ENCODE results near the gene NSF. TPM values are rescaled to one million over a fixed set of nuclear protein-coding genes. Genes with fewer than 3 reads are reported as not detected.

NSF gene
- total RNA-seq, 2 experiments from 2014 or later: 17.7 to 19.1 TPM

DNA sequence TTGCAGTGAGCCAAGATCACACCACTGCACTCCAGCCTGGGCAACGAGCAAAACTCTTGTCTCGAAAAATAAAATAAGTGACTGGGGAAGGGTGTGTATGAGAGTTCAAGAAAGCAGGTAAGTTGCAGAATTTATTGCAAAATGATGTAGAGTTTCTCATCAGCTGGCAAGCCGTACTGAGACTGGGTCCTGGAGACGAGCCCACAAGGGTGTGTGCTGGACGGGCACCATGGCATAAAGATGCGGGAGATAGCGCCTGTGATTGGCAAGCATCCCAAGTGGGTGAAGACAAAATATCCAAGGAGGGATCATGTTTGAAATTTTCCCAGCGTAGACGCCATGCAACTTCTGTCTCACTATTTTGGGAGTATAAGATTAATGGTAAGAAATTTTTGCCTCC lies 168.7 kb downstream of the NSF start:
- Mint-ChIP-seq H3K36me3 (ENCODE audit: low read depth) (peaks cover 40% of the 10 kb centered on the region), H3K27ac (no peak overlapping the region)

DNA sequence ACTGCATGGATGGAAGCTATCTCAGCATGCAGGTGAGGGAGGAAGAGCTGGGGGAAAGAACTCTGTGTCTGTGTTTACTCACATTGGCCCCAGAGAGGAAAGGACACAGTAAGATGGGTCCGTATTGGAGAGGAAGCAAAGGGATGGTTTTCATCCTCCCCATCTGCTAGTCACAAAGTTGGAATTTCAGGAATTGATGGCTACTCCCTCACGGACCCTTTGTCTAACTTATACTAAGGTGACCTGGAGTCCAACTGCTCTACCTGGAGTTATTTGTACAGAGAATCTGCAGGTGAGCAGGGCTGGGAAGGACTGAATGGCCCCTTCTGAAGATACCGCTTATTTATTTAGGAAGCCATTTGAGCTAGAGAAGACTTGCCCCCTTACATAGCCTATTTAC lies 172.9 kb downstream of the NSF start:
- H3K36me3 ChIP-seq (ENCODE audit: insufficient read depth, low read length): no peaks in the 10 kb centered on the region
- H3K9me3 ChIP-seq (ENCODE audit: control insufficient read depth in 1 of 2, insufficient read depth in 1 of 2, low read length in 2 of 2): no peaks in the 10 kb centered on the region
- intact Hi-C loops (cut with DNase I, micrococcal nuclease): no loop called here
- Mint-ChIP-seq H3K27ac (no peak overlapping the region), H3K27me3 (no peaks in the 10 kb centered on the region), H3K36me3 (ENCODE audit: low read depth) (peaks cover 9% of the 10 kb centered on the region), H3K9me3 (no peaks in the 10 kb centered on the region), H3K4me1 (ENCODE audit: low read depth) (no peaks in the 10 kb centered on the region), H3K4me3 (no peak overlapping the region)
- POLR2A ChIA-PET: no interaction called here
- H3K4me1 ChIP-seq (ENCODE audit: insufficient read depth, low read length): no peaks in the 10 kb centered on the region
- DNase-seq (no peak), ATAC-seq (ENCODE audit: poor library complexity) (no peak)
- TF ChIP-seq, protein P1, sequence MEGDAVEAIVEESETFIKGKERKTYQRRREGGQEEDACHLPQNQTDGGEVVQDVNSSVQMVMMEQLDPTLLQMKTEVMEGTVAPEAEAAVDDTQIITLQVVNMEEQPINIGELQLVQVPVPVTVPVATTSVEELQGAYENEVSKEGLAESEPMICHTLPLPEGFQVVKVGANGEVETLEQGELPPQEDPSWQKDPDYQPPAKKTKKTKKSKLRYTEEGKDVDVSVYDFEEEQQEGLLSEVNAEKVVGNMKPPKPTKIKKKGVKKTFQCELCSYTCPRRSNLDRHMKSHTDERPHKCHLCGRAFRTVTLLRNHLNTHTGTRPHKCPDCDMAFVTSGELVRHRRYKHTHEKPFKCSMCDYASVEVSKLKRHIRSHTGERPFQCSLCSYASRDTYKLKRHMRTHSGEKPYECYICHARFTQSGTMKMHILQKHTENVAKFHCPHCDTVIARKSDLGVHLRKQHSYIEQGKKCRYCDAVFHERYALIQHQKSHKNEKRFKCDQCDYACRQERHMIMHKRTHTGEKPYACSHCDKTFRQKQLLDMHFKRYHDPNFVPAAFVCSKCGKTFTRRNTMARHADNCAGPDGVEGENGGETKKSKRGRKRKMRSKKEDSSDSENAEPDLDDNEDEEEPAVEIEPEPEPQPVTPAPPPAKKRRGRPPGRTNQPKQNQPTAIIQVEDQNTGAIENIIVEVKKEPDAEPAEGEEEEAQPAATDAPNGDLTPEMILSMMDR (IDR thresholded peaks at IDR 0.05): no peak
- H3K27ac ChIP-seq (ENCODE audit: low read depth in 1 of 2, low read length in 2 of 2): no peak overlapping the region
- H3K27me3 ChIP-seq (ENCODE audit: control insufficient read depth in 1 of 2, insufficient read depth in 2 of 2, low read length in 2 of 2): no peaks in the 10 kb centered on the region
- no peak overlapping the region for H3K4me3 ChIP-seq (ENCODE audit: low read length)
- CTCF ChIA-PET: no interaction called here

More for the DNA sequence above, 168.7 kb downstream of the NSF start:
- Mint-ChIP-seq H3K9me3 (no peaks in the 10 kb centered on the region), H3K4me3 (no peak overlapping the region), H3K27me3 (no peaks in the 10 kb centered on the region), H3K4me1 (ENCODE audit: low read depth) (no peaks in the 10 kb centered on the region)
- Histone ChIP-seq H3K27ac (ENCODE audit: low read depth in 1 of 2, low read length in 2 of 2) (no peak overlapping the region), H3K9me3 (ENCODE audit: control insufficient read depth in 1 of 2, insufficient read depth in 1 of 2, low read length in 2 of 2) (no peaks in the 10 kb centered on the region), H3K36me3 (ENCODE audit: insufficient read depth, low read length) (peaks cover 34% of the 10 kb centered on the region), H3K4me3 (ENCODE audit: low read length) (no peak overlapping the region), H3K27me3 (ENCODE audit: control insufficient read depth in 1 of 2, insufficient read depth in 2 of 2, low read length in 2 of 2) (no peaks in the 10 kb centered on the region), H3K4me1 (ENCODE audit: insufficient read depth, low read length) (no peaks in the 10 kb centered on the region)
- intact Hi-C loops (cut with DNase I, micrococcal nuclease): no loop called here
- CTCF ChIA-PET: no interaction called here
- no peak for ATAC-seq (ENCODE audit: poor library complexity)
- POLR2A ChIA-PET: no interaction called here
- DNase-seq: no peak
- TF ChIP-seq, protein P1 (IDR thresholded peaks at IDR 0.05): no peak

DNA sequence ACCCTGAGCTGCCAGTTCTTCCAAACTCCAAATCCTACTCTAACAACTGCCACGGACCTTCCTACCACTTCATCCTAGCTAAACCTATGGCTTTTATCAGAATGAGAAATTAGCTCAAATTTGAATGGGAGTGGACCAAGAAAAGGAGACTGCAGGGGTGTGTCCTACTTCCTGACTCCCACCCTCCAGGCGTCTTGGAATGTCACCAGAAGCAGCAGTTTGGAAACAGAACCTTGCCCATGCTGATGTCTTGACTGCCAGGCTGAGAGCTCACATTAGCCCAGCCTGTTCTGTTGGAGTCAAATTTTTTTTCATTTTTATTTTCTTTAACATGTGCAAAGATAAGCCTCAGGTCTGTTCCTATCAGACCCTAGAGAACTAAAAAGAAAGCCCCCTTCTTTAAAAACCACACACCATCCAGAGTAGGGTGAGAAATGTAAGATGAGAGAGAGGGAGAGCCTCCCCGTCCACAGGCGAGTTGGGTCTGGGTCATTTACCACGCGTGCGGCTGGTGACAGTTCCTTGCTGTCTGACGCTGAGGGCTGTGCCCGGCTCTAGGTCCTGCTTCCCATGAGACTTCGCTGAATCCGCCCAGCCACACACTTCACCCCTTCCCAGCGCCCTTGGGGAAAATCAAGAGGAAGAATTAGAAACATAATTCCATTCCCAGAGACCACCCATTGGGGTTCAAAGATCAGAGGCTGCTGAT lies 173.7 kb downstream of the NSF start:
- Mint-ChIP-seq H3K4me1 (ENCODE audit: low read depth) (no peaks in the 10 kb centered on the region), H3K9me3 (no peaks in the 10 kb centered on the region), H3K4me3 (no peak overlapping the region), H3K27me3 (peaks cover under 1% of the 10 kb centered on the region), H3K36me3 (ENCODE audit: low read depth) (peaks cover 7% of the 10 kb centered on the region), H3K27ac (no peak overlapping the region)
- DNase-seq (no peak), ATAC-seq (ENCODE audit: poor library complexity) (no peak)
- Histone ChIP-seq H3K27ac (ENCODE audit: low read depth in 1 of 2, low read length in 2 of 2) (no peak overlapping the region), H3K27me3 (ENCODE audit: control insufficient read depth in 1 of 2, insufficient read depth in 2 of 2, low read length in 2 of 2) (no peaks in the 10 kb centered on the region), H3K9me3 (ENCODE audit: control insufficient read depth in 1 of 2, insufficient read depth in 1 of 2, low read length in 2 of 2) (no peaks in the 10 kb centered on the region), H3K4me1 (ENCODE audit: insufficient read depth, low read length) (no peaks in the 10 kb centered on the region), H3K36me3 (ENCODE audit: insufficient read depth, low read length) (no peaks in the 10 kb centered on the region), H3K4me3 (ENCODE audit: low read length) (no peak overlapping the region)
- intact Hi-C loops (cut with DNase I, micrococcal nuclease): no loop called here
- ChIA-PET POLR2A (no interaction called here), CTCF (no interaction called here)
- TF ChIP-seq, protein P1 (IDR thresholded peaks at IDR 0.05): no peak
